GM12878 (cell line): Measurements from ENCODE around the gene CDC37L1. TPM values are rescaled to one million over a fixed set of nuclear protein-coding genes. Genes with fewer than 3 reads are reported as not detected.

Experiments used
- ATAC-seq: fragments of 200-7000 bp; cut with Tn5 transposase; 3 replicates; pipeline ENCODE4 v1.9.1; 2020; ENCODE audit warnings: mild to moderate bottlenecking, moderate library complexity
- BruUV-seq: library from RNA; stranded (reverse); fragments of 400-500 nt; replicated peaks from 2 replicates; lab custom pipeline; 2021; lab: Mats Ljungman, UMichigan
- CTCF ChIA-PET: fragments of 300-600 bp; sonication (Branson Sonifier 250); formaldehyde crosslinking; extraction: SDS; loops from one replicate; lab custom pipeline; 2021; ENCODE audit warnings: inconsistent platforms; lab: Yijun Ruan, JAX
- POLR2A ChIA-PET: fragments of 350-600 bp; formaldehyde crosslinking; extraction: SDS; loops from one replicate; lab custom pipeline; 2021; ENCODE audit warnings: inconsistent platforms; lab: Charles Lee
- RAD21 ChIA-PET: fragments of 300-600 bp; sonication (Branson Sonifier 250); formaldehyde crosslinking; loops from one replicate; lab custom pipeline; 2023; ENCODE audit warnings: antibody characterized with exemption; ENCODE audit not compliant: unreplicated experiment; lab: Charles Lee
- SMC1A ChIA-PET: fragments of 300-600 bp; sonication (Branson Sonifier 250); formaldehyde crosslinking; loops from one replicate; lab custom pipeline; 2023; ENCODE audit not compliant: unreplicated experiment, uncharacterized antibody; lab: Charles Lee
- DNase-seq: peaks from one replicate; pipeline ENCODE4 v3.0.0-alpha.2; 2011; ENCODE audit warnings: low read depth, low spot score
- FAIRE-seq: peaks from 3 replicates; lab custom pipeline; 2011; peaks lifted over from hg19 to GRCh38; lab: Jason Lieb, UNC
- H2AFZ ChIP-seq: 2 replicates; pipeline ENCODE4 v1.6.0; 2011; ENCODE audit warnings: low read depth, low read length, control low read depth; ENCODE audit not compliant: control insufficient read depth
- H3K27ac ChIP-seq: 2 replicates; pipeline ENCODE4 v1.5.1; 2011; ENCODE audit warnings: control low read depth; ENCODE audit not compliant: control insufficient read depth, insufficient read depth
- H3K27me3 ChIP-seq, 2 experiments: replicated peaks in 1 of 2; 2 replicates each; pipeline versions ENCODE4 v1.6.0 to v1.6.1; 2011; ENCODE audit warnings: low read length in 1 of 2; ENCODE audit not compliant: control insufficient read depth in 2 of 2, insufficient read depth in 2 of 2
- H3K36me3 ChIP-seq, 2 experiments: 2 replicates each; pipeline ENCODE4 v1.5.1; 2011; ENCODE audit warnings: low read length in 1 of 2; ENCODE audit not compliant: control insufficient read depth in 2 of 2, insufficient read depth in 2 of 2
- H3K4me1 ChIP-seq: 2 replicates; pipeline ENCODE4 v1.6.1; 2011; ENCODE audit warnings: mild to moderate bottlenecking, low read length, moderate library complexity, mixed read lengths; ENCODE audit not compliant: control insufficient read depth, insufficient read depth
- H3K4me2 ChIP-seq: 2 replicates; pipeline ENCODE4 v1.6.0; 2011; ENCODE audit warnings: control low read depth; ENCODE audit not compliant: control insufficient read depth, insufficient read depth
- H3K4me3 ChIP-seq: fragments of 200-600 bp; sonication (generic); 2 replicates; pipeline ENCODE4 v1.5.1; 2016
- H3K79me2 ChIP-seq: 2 replicates; pipeline ENCODE4 v1.6.0; 2011; ENCODE audit warnings: low read length; ENCODE audit not compliant: control insufficient read depth, insufficient read depth
- H3K9ac ChIP-seq: 2 replicates; pipeline ENCODE4 v1.8.0; 2011; ENCODE audit warnings: low read length, control low read depth, mixed read lengths; ENCODE audit not compliant: control insufficient read depth, insufficient read depth
- H3K9me3 ChIP-seq: replicated peaks from 3 replicates; pipeline ENCODE4 v1.5.1; 2011; ENCODE audit warnings: mild to moderate bottlenecking, low read length; ENCODE audit not compliant: control insufficient read depth, insufficient read depth
- H4K20me1 ChIP-seq: 2 replicates; pipeline ENCODE4 v1.6.0; 2011; ENCODE audit not compliant: control insufficient read depth, insufficient read depth
- BACH1 ChIP-seq: fragments of 450-650 bp; IDR thresholded peaks from 2 replicates; pipeline ENCODE4 v1.6.1; 2017; ENCODE audit warnings: mild to moderate bottlenecking, borderline replicate concordance
- BHLHE40 ChIP-seq, 2 experiments: fragments of 450-650 bp in 1 of 2; IDR thresholded peaks; 2 replicates each; pipeline ENCODE4 v1.6.1; 2011 to 2017; ENCODE audit warnings: low read depth in 2 of 2, borderline replicate concordance in 1 of 2, improper control_type of control experiment in 1 of 2, low read length in 1 of 2, mild to moderate bottlenecking in 1 of 2
- CBX3 ChIP-seq: fragments of 200-600 bp; sonication (generic); IDR thresholded peaks from 2 replicates; pipeline ENCODE4 v1.6.1; 2016; ENCODE audit warnings: low read depth, borderline replicate concordance
- CHD1 ChIP-seq: IDR thresholded peaks from 2 replicates; pipeline ENCODE4 v1.6.1; 2012; ENCODE audit warnings: low read depth, low read length, improper control_type of control experiment
- FOS ChIP-seq: IDR thresholded peaks from 3 replicates; pipeline ENCODE4 v1.6.1; 2011; ENCODE audit warnings: borderline replicate concordance; ENCODE audit not compliant: insufficient read length; ENCODE audit errors: extremely low read depth
- GATAD2B ChIP-seq: fragments of 450-650 bp; conservative IDR thresholded peaks from 2 replicates; pipeline ENCODE4 v1.6.1; 2017; ENCODE audit warnings: low read depth, mild to moderate bottlenecking, moderate library complexity
- HDAC6 ChIP-seq: fragments of 200-600 bp; sonication (generic); IDR thresholded peaks from one replicate; pipeline ENCODE4 v1.8.0; 2017; ENCODE audit warnings: antibody characterized with exemption; ENCODE audit not compliant: unreplicated experiment
- PML ChIP-seq: IDR thresholded peaks from 2 replicates; pipeline ENCODE4 v1.6.1; 2012; ENCODE audit warnings: low read length, inconsistent platforms
- SIX5 ChIP-seq: IDR thresholded peaks from 2 replicates; pipeline ENCODE4 v1.6.1; 2011; ENCODE audit warnings: mild to moderate bottlenecking, low read depth, low read length, moderate library complexity; ENCODE audit not compliant: severe bottlenecking
- SREBF2 ChIP-seq: IDR thresholded peaks from 2 replicates; pipeline ENCODE4 v1.6.1; 2012; ENCODE audit warnings: mild to moderate bottlenecking, low read length
- SRF ChIP-seq, 2 experiments: IDR thresholded peaks; 2 replicates each; pipeline ENCODE4 v1.6.1; 2011; ENCODE audit warnings: low read depth in 2 of 2, low read length in 2 of 2, mild to moderate bottlenecking in 1 of 2, moderate library complexity in 1 of 2
- SUPT20H ChIP-seq: IDR thresholded peaks from 2 replicates; pipeline ENCODE4 v1.6.1; 2011; ENCODE audit warnings: low read depth, mild to moderate bottlenecking, low read length, moderate library complexity, borderline replicate concordance; ENCODE audit not compliant: control insufficient read depth
- in situ Hi-C: fragments of 300-500 bp; cut with MboI; formaldehyde crosslinking; loops from 9 replicates; pipeline ENCODE4 v1.14.3; 2018; ENCODE audit warnings: mixed read lengths
- intact Hi-C: fragments of 100-400 bp; cut with micrococcal nuclease; formaldehyde crosslinking; loops from one replicate; pipeline ENCODE4 v1.14.2; 2022; ENCODE audit not compliant: unreplicated experiment
- polyA plus RNA-seq, 11 experiments: library from polyadenylated mRNA; depleted of rRNA in 4 of 11; unstranded in 6 of 11; stranded (reverse) in 5 of 11; fragments of >200 nt; fragmentation: Nextera tagmentation in 4 of 11; fragmentation: Illumina TruSeq in 1 of 11; extraction: Ambion mirVana in 4 of 11; extraction: Trizol in 1 of 11; gene quantifications; 1 replicate in 1 of 11; 2 replicates in 10 of 11; pipeline versions ENCODE4 v1.2.1 to v1.2.3, GENCODE V29; 2011 to 2016; ENCODE audit warnings: inconsistent platforms in 2 of 11, missing spikeins in 2 of 11, low read depth in 1 of 11
- total RNA-seq, 4 experiments: library from RNA; depleted of rRNA in 3 of 4; stranded (reverse); fragments of >200 nt in 3 of 4; fragmentation: Illumina TruSeq in 1 of 4; extraction: Trizol in 1 of 4; gene quantifications; 2 replicates each; pipeline versions ENCODE4 v1.2.1 to v1.2.3, GENCODE V29; 2013 to 2021
- TF ChIP-seq, protein P1 (sequence below): fragments of 450-650 bp; formaldehyde crosslinking; IDR thresholded peaks from 2 replicates; pipeline ENCODE4 v1.4.0; 2022; ENCODE audit warnings: mild to moderate bottlenecking, moderate library complexity
- TF ChIP-seq, protein P2 (sequence below): fragments of 450-650 bp; IDR thresholded peaks from 2 replicates; pipeline ENCODE4 v1.6.1; 2018; ENCODE audit warnings: borderline replicate concordance, mild to moderate bottlenecking; ENCODE audit not compliant: partially characterized antibody

Gene CDC37L1
- total and polyA plus RNA-seq, 10 of the 15 experiments (the other 5 are each of a cell fraction or from before 2014, with no cell fraction given): 2.2 to 16.6 (median 8.2) TPM

DNA sequence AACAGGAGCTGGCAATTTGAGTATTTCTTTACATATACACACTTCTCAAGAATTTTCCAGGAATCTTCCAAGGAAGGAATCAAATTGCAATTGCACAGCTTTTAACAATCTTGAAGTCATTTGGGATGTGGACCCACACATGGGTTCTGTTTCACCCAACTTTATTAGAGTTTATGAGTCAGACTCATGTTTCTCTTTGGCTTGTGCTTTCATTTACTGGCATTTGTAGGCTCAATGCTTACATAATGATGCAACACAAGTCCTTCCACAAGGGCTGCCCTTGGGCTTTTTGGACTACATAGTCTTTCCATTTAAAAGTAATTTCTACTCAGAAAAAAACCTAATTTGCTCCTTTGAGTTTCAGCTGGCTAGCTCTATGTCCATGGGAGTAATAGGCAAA lies 4.6 kb upstream of the CDC37L1 start:
- Histone ChIP-seq H3K4me1 (peaks cover 3% of the 10 kb centered on the region; the same call in 1 of the 2 replicates), H3K4me3 (no peak overlapping the region), H3K79me2 (peaks cover 5% of the 10 kb centered on the region), H3K27me3 (no peaks in the 10 kb centered on the region), H3K9me3 (no peaks in the 10 kb centered on the region), H3K4me2 (no peak overlapping the region), H2AFZ (no peak overlapping the region), H4K20me1 (no peaks in the 10 kb centered on the region), H3K27ac (no peak overlapping the region), H3K36me3 (no peaks in the 10 kb centered on the region), H3K9ac (no peak overlapping the region)
- FAIRE-seq (no peak), ATAC-seq (no peak), DNase-seq (no peak)
- ChIA-PET POLR2A (no interaction called here), CTCF (interaction anchor here (0.6 to 0.9 kb wide), 2 partner anchors 31 to 308 kb away, joined by 3 read pairs; no protein-coding TSS in a partner anchor), SMC1A (no interaction called here), RAD21 (no interaction called here)
- intact Hi-C loops (no loop called here), in situ Hi-C loops (no loop called here)
- no peak for TF ChIP-seq PML
- TF ChIP-seq HDAC6: no peak
- no peak for TF ChIP-seq SUPT20H
- no peak for TF ChIP-seq FOS
- TF ChIP-seq SRF (IDR thresholded peaks at IDR 0.05; ENCODE audit: low read depth in 2 of 2, low read length in 2 of 2): no peak
- no peak for TF ChIP-seq SREBF2
- TF ChIP-seq SIX5: no peak
- TF ChIP-seq CBX3: no peak
- TF ChIP-seq, protein P1, sequence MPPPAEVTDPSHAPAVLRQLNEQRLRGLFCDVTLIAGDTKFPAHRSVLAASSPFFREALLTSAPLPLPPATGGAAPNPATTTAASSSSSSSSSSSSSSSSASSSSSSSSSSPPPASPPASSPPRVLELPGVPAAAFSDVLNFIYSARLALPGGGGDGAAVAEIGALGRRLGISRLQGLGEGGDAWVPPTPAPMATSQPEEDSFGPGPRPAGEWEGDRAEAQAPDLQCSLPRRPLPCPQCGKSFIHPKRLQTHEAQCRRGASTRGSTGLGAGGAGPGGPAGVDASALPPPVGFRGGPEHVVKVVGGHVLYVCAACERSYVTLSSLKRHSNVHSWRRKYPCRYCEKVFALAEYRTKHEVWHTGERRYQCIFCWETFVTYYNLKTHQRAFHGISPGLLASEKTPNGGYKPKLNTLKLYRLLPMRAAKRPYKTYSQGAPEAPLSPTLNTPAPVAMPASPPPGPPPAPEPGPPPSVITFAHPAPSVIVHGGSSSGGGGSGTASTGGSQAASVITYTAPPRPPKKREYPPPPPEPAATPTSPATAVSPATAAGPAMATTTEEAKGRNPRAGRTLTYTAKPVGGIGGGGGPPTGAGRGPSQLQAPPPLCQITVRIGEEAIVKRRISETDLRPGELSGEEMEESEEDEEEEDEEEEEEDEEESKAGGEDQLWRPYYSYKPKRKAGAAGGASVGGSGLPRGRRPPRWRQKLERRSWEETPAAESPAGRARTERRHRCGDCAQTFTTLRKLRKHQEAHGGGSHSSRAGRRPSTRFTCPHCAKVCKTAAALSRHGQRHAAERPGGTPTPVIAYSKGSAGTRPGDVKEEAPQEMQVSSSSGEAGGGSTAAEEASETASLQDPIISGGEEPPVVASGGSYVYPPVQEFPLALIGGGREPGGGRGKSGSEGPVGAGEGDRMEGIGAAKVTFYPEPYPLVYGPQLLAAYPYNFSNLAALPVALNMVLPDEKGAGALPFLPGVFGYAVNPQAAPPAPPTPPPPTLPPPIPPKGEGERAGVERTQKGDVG (CRISPR knock-in tag): no peak
- TF ChIP-seq CHD1: no peak
- TF ChIP-seq, protein P2, sequence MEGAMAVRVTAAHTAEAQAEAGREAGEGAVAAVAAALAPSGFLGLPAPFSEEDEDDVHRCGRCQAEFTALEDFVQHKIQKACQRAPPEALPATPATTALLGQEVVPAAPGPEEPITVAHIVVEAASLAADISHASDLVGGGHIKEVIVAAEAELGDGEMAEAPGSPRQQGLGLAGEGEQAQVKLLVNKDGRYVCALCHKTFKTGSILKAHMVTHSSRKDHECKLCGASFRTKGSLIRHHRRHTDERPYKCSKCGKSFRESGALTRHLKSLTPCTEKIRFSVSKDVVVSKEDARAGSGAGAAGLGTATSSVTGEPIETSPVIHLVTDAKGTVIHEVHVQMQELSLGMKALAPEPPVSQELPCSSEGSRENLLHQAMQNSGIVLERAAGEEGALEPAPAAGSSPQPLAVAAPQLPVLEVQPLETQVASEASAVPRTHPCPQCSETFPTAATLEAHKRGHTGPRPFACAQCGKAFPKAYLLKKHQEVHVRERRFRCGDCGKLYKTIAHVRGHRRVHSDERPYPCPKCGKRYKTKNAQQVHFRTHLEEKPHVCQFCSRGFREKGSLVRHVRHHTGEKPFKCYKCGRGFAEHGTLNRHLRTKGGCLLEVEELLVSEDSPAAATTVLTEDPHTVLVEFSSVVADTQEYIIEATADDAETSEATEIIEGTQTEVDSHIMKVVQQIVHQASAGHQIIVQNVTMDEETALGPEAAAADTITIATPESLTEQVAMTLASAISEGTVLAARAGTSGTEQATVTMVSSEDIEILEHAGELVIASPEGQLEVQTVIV: no peak
- no peak for TF ChIP-seq BACH1
- TF ChIP-seq BHLHE40 (IDR thresholded peaks at IDR 0.05; ENCODE audit: borderline replicate concordance in 1 of 2, low read depth in 2 of 2, low read length in 1 of 2): no peak
- no peak for TF ChIP-seq GATAD2B
- no TSS peak for BruUV-seq
